Adrenal gland (tissue), 5 donors: ENCODE data around the gene DPYD.

Experiments
- CTCF ChIP-seq, 6 experiments: fragments of 450-650 bp in 4 of 6; fragments of 200-600 bp in 2 of 6; sonication (generic) in 1 of 6; IDR thresholded peaks; 1 replicate in 5 of 6; 2 replicates in 1 of 6; pipeline versions ENCODE4 v1.5.1 to v1.8.0; 2016 to 2021; ENCODE audit warnings: antibody characterized with exemption in 6 of 6, mild to moderate bottlenecking in 2 of 6, moderate library complexity in 1 of 6
- POLR2A ChIP-seq, 2 donors: fragments of 450-650 bp; IDR thresholded peaks; one replicate each; pipeline ENCODE4 v1.6.1; 2017; ENCODE audit warnings: antibody characterized with exemption in 2 of 2, mild to moderate bottlenecking in 2 of 2, moderate library complexity in 1 of 2
- donor health status: DM: no; HTN: no; CAD: no.

GRCh38 chr1:97623220-97623619, 297.6 kb downstream of the DPYD start:
- TF ChIP-seq POLR2A (IDR thresholded peaks at IDR 0.05): no peak
- TF ChIP-seq CTCF (IDR thresholded peaks at IDR 0.05): no peak
